WI38 (cell line): ENCODE measurements around the gene FAM219A.

Source experiments
- H3K4me3 ChIP-seq: 2 replicates; pipeline ENCODE4 v1.5.1; 2011; ENCODE audit warnings: low read depth, mild to moderate bottlenecking, control low read depth, low read length
- CTCF ChIP-seq: IDR thresholded peaks from 2 replicates; pipeline ENCODE4 v1.5.1; 2012; ENCODE audit warnings: low read depth, mild to moderate bottlenecking, control low read depth, low read length

Gene FAM219A

GRCh38 chr9:34376596-34377403 lies 81.6 kb downstream of the FAM219A start, which contains the start of gene MYORG:
MYORG (minus strand) TSS chr9:34376898; CDS start chr9:34372943, 3,955 bp downstream.
- no peak for TF ChIP-seq CTCF
- peak within 1 kb of the TSS; percentile 66 for H3K4me3 ChIP-seq

- 0 out of 2 replicates have a peak, but pooled peaks have one; percentile 5 for TF ChIP-seq CTCF
Measured at GRCh38 chr9:34375901-34376595, 82.3 kb downstream of the FAM219A start.

GRCh38 chr9:34374905-34375552 lies 83.3 kb downstream of the FAM219A start:
- no peak overlapping the region for H3K4me3 ChIP-seq
- TF ChIP-seq CTCF: no peak

More at GRCh38 chr9:34375901-34376595, 82.3 kb downstream of the FAM219A start:
- H3K4me3 ChIP-seq: peak overlapping the region; percentile 66

GRCh38 chr9:34374339-34374738 lies 84.0 kb downstream of the FAM219A start:
- no peak for TF ChIP-seq CTCF
- no peak overlapping the region for H3K4me3 ChIP-seq

GRCh38 chr9:34373749-34374148 lies 84.6 kb downstream of the FAM219A start:
- H3K4me3 ChIP-seq: no peak overlapping the region
- TF ChIP-seq CTCF: no peak

- no peak overlapping the region for H3K4me3 ChIP-seq
- TF ChIP-seq CTCF: no peak
Measured at GRCh38 chr9:34372467-34373011, 85.8 kb downstream of the FAM219A start.
